ENCODE measurements around the gene CENPN.

DNA sequence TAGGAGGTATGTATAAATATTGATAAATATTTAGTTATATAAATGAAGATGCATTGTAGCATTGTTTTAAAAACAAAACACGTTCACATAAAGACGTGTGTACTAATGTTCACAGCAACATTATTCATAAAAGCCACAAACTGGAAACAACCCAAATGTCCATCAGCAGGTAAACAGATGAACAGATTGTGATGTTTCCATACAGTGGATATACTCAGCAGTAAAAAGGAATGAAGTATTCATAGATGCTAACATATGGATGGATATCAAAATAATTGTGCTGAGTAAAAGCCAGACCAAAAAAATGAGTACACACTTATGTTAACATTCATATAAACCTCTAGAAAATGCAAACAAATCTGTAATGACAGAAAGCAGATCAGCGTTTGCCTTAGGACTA is 6.0 kb downstream of the CENPN start:
- TF ChIP-seq, protein P1, sequence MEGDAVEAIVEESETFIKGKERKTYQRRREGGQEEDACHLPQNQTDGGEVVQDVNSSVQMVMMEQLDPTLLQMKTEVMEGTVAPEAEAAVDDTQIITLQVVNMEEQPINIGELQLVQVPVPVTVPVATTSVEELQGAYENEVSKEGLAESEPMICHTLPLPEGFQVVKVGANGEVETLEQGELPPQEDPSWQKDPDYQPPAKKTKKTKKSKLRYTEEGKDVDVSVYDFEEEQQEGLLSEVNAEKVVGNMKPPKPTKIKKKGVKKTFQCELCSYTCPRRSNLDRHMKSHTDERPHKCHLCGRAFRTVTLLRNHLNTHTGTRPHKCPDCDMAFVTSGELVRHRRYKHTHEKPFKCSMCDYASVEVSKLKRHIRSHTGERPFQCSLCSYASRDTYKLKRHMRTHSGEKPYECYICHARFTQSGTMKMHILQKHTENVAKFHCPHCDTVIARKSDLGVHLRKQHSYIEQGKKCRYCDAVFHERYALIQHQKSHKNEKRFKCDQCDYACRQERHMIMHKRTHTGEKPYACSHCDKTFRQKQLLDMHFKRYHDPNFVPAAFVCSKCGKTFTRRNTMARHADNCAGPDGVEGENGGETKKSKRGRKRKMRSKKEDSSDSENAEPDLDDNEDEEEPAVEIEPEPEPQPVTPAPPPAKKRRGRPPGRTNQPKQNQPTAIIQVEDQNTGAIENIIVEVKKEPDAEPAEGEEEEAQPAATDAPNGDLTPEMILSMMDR (IDR thresholded peaks at IDR 0.05; ENCODE audit: low read depth, low read length), result no peak
- no peak for TF ChIP-seq POLR2A (IDR thresholded peaks at IDR 0.05; ENCODE audit: extremely low read depth, insufficient read length)
- TF ChIP-seq, protein P2, sequence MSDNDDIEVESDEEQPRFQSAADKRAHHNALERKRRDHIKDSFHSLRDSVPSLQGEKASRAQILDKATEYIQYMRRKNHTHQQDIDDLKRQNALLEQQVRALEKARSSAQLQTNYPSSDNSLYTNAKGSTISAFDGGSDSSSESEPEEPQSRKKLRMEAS (IDR thresholded peaks at IDR 0.05; ENCODE audit: low read depth, low read length), result no peak

All from NB4 (cell line).